CD8-positive, alpha-beta memory T cell (primary cell): Measurements from ENCODE around the gene STXBP6. TPM values are rescaled to one million over a fixed set of nuclear protein-coding genes. Genes with fewer than 3 reads are reported as not detected.

ENCODE experiments used
- CTCF ChIA-PET: fragments of 350-600 bp; sonication (Branson Sonifier 250); formaldehyde crosslinking; loops from one replicate; lab custom pipeline; 2021; ENCODE audit warnings: antibody characterized with exemption; lab: Charles Lee
- POLR2A ChIA-PET: fragments of 350-600 bp; sonication (Branson Sonifier 250); formaldehyde crosslinking; loops from one replicate; lab custom pipeline; 2021; ENCODE audit warnings: antibody characterized with exemption; lab: Charles Lee
- DNase-seq, 5 donors: peaks; one replicate each; pipeline versions ENCODE4 v3.0.0 to v3.0.0-alpha.2; 2020 to 2022; ENCODE audit warnings: mixed read lengths in 1 of 5
- H3K27ac ChIP-seq: one replicate; pipeline ENCODE4 v1.7.0; 2013; ENCODE audit warnings: low read depth, mild to moderate bottlenecking, low read length, moderate library complexity
- H3K27me3 ChIP-seq: 2 replicates; pipeline ENCODE4 v1.7.0; 2013; ENCODE audit warnings: low read length, mild to moderate bottlenecking; ENCODE audit not compliant: insufficient read depth, poor library complexity, severe bottlenecking
- H3K36me3 ChIP-seq: 2 replicates; pipeline ENCODE4 v1.7.0; 2013; ENCODE audit warnings: mild to moderate bottlenecking, low read length, moderate library complexity; ENCODE audit not compliant: insufficient read depth
- H3K4me1 ChIP-seq: 2 replicates; pipeline ENCODE4 v1.7.0; 2013; ENCODE audit warnings: mild to moderate bottlenecking, low read length, moderate library complexity; ENCODE audit not compliant: insufficient read depth
- H3K4me3 ChIP-seq: 2 replicates; pipeline ENCODE4 v1.7.0; 2013; ENCODE audit warnings: mild to moderate bottlenecking, low read length
- H3K9me3 ChIP-seq: 2 replicates; pipeline ENCODE4 v1.7.0; 2013; ENCODE audit warnings: mild to moderate bottlenecking, low read length
- H3K27ac Mint-ChIP-seq, 8 donors: one replicate each; pipeline ENCODE4 v1.8.0; 2020 to 2021; ENCODE audit warnings: mixed read lengths in 8 of 8, mild to moderate bottlenecking in 6 of 8, inconsistent platforms in 3 of 8, moderate library complexity in 3 of 8
- H3K27me3 Mint-ChIP-seq, 2 donors: one replicate each; pipeline ENCODE4 v1.8.0; 2020 to 2021; ENCODE audit warnings: mixed read lengths in 2 of 2, mild to moderate bottlenecking in 1 of 2, moderate library complexity in 1 of 2
- H3K36me3 Mint-ChIP-seq, 3 donors: one replicate each; pipeline ENCODE4 v1.8.0; 2020 to 2021; ENCODE audit warnings: mixed read lengths in 3 of 3, inconsistent platforms in 1 of 3, mild to moderate bottlenecking in 1 of 3
- H3K4me1 Mint-ChIP-seq, 3 donors: one replicate each; pipeline ENCODE4 v1.8.0; 2020 to 2021; ENCODE audit warnings: mixed read lengths in 3 of 3, inconsistent platforms in 1 of 3, mild to moderate bottlenecking in 1 of 3
- H3K4me3 Mint-ChIP-seq, 7 donors: one replicate each; pipeline ENCODE4 v1.8.0; 2020 to 2021; ENCODE audit warnings: mixed read lengths in 7 of 7, mild to moderate bottlenecking in 6 of 7, moderate library complexity in 4 of 7, inconsistent platforms in 2 of 7
- H3K9me3 Mint-ChIP-seq, 5 donors: one replicate each; pipeline ENCODE4 v1.8.0; 2020 to 2022; ENCODE audit warnings: mixed read lengths in 5 of 5, mild to moderate bottlenecking in 3 of 5, moderate library complexity in 2 of 5, inconsistent platforms in 1 of 5
- polyA plus RNA-seq: library from polyadenylated mRNA; unstranded; fragments of 300-500 nt; fragmentation: Illumina TruSeq; gene quantifications from one replicate; pipeline ENCODE4 v1.2.3, GENCODE V29; 2021
- total RNA-seq, 2 experiments: library from RNA; stranded (reverse); gene quantifications; one replicate each; pipeline ENCODE4 v1.2.3, GENCODE V29; 2021

The STXBP6 gene
- total and polyA plus RNA-seq, 3 experiments from 2014 or later: 0.28 to 0.38 TPM; not detected in 1

DNA sequence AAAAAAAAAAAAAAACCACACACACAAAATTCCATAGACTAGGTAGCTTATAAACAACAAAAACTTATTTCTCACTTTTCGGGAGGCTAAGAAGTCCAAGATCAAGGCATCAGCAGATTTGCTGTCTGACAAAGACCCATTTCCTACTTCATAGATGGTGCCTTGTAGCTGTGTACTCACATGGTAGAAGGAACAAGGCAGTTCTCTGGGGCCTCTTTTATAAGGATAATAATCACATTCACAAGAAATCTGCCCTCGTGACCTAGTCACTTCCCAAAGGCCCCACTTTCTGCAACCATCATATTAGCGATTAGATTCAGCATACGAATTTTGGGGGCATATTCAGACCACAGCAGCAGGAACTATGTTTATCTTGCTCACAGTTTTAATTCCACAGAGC is 54.9 kb downstream of the STXBP6 start:
- no peak overlapping the region for H3K4me3 ChIP-seq
- H3K27me3 ChIP-seq: peaks cover 4% of the 10 kb centered on the region
- Mint-ChIP-seq H3K9me3 (no peaks in the 10 kb centered on the region), H3K27ac (no peak overlapping the region), H3K27me3 (peaks cover 0 to 14% of the 10 kb centered on the region in 2 donors), H3K4me1 (no peaks in the 10 kb centered on the region), H3K4me3 (no peak overlapping the region), H3K36me3 (no peaks in the 10 kb centered on the region)
- H3K36me3 ChIP-seq: no peaks in the 10 kb centered on the region
- H3K4me1 ChIP-seq: no peaks in the 10 kb centered on the region
- ChIA-PET CTCF (no interaction called here), POLR2A (no interaction called here)
- no peaks in the 10 kb centered on the region for H3K9me3 ChIP-seq
- no peak for DNase-seq
- H3K27ac ChIP-seq: no peak overlapping the region

- Histone ChIP-seq H3K4me1 (no peaks in the 10 kb centered on the region), H3K27me3 (peaks cover 4% of the 10 kb centered on the region), H3K36me3 (no peaks in the 10 kb centered on the region), H3K27ac (no peak overlapping the region), H3K9me3 (no peaks in the 10 kb centered on the region), H3K4me3 (no peak overlapping the region)
- Mint-ChIP-seq H3K9me3 (no peaks in the 10 kb centered on the region), H3K27ac (no peak overlapping the region), H3K4me3 (no peak overlapping the region), H3K36me3 (no peaks in the 10 kb centered on the region), H3K27me3 (peaks cover 0 to 14% of the 10 kb centered on the region in 2 donors), H3K4me1 (no peaks in the 10 kb centered on the region)
- CTCF ChIA-PET: no interaction called here
- POLR2A ChIA-PET: no interaction called here
- DNase-seq: no peak
Observed at GRCh38 chr14:24993631-24994030, 56.3 kb downstream of the STXBP6 start.

GRCh38 chr14:24992624-24993360 is 57.2 kb downstream of the STXBP6 start:
- no peak overlapping the region for H3K4me3 ChIP-seq
- no peaks in the 10 kb centered on the region for H3K9me3 Mint-ChIP-seq
- H3K27me3 Mint-ChIP-seq: peaks cover 1 to 15% of the 10 kb centered on the region in 2 donors
- no peaks in the 10 kb centered on the region for H3K36me3 Mint-ChIP-seq
- H3K4me1 ChIP-seq: no peaks in the 10 kb centered on the region
- H3K4me3 Mint-ChIP-seq: no peak overlapping the region
- ChIA-PET CTCF (no interaction called here), POLR2A (no interaction called here)
- no peaks in the 10 kb centered on the region for H3K36me3 ChIP-seq
- peaks cover 4% of the 10 kb centered on the region for H3K27me3 ChIP-seq
- H3K9me3 ChIP-seq: no peaks in the 10 kb centered on the region
- H3K4me1 Mint-ChIP-seq: no peaks in the 10 kb centered on the region
- H3K27ac ChIP-seq: no peak overlapping the region
- no peak for DNase-seq
- no peak overlapping the region for H3K27ac Mint-ChIP-seq

- H3K4me3 Mint-ChIP-seq: no peak overlapping the region
- H3K36me3 ChIP-seq: no peaks in the 10 kb centered on the region
- ChIA-PET CTCF (no interaction called here), POLR2A (no interaction called here)
- H3K36me3 Mint-ChIP-seq: no peaks in the 10 kb centered on the region
- H3K4me1 Mint-ChIP-seq: no peaks in the 10 kb centered on the region
- no peaks in the 10 kb centered on the region for H3K9me3 Mint-ChIP-seq
- H3K4me3 ChIP-seq: no peak overlapping the region
- H3K4me1 ChIP-seq: no peaks in the 10 kb centered on the region
- H3K27me3 ChIP-seq: peaks cover 4% of the 10 kb centered on the region
- H3K27ac Mint-ChIP-seq: no peak overlapping the region
- no peak for DNase-seq
- no peaks in the 10 kb centered on the region for H3K9me3 ChIP-seq
- no peak overlapping the region for H3K27ac ChIP-seq
- H3K27me3 Mint-ChIP-seq: peaks cover 1 to 15% of the 10 kb centered on the region in 2 donors
Observed at GRCh38 chr14:24991821-24992220, 58.1 kb downstream of the STXBP6 start.

DNA sequence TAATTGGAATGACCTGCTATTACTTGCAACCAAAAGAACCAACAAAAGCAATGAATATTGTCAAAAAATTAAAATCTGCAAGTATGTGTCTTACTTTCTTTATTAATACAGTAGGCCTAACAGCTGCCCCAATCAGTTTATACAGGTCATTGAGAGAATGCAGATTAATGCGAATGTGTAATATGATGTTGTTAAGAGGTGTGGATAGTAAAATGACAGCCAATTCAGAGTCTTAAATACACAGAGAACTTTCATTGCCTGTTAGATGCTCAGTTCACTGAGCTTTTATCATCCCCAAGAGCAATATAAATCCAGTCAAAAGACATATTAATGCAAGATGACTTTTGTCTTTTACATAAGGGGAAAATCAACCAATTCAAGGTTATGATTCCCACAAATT is 58.7 kb downstream of the STXBP6 start:
- Histone ChIP-seq H3K9me3 (no peaks in the 10 kb centered on the region), H3K4me3 (no peak overlapping the region), H3K4me1 (no peaks in the 10 kb centered on the region), H3K36me3 (no peaks in the 10 kb centered on the region), H3K27me3 (peaks cover 4% of the 10 kb centered on the region), H3K27ac (no peak overlapping the region)
- no peak for DNase-seq
- POLR2A ChIA-PET: no interaction called here
- Mint-ChIP-seq H3K4me3 (no peak overlapping the region), H3K9me3 (no peaks in the 10 kb centered on the region), H3K27me3 (peaks cover 1 to 14% of the 10 kb centered on the region in 2 donors), H3K27ac (no peak overlapping the region), H3K36me3 (no peaks in the 10 kb centered on the region), H3K4me1 (no peaks in the 10 kb centered on the region)
- CTCF ChIA-PET: no interaction called here

- Histone ChIP-seq H3K4me1 (no peaks in the 10 kb centered on the region), H3K4me3 (no peak overlapping the region), H3K27me3 (peaks cover 4% of the 10 kb centered on the region), H3K9me3 (no peaks in the 10 kb centered on the region), H3K36me3 (no peaks in the 10 kb centered on the region), H3K27ac (no peak overlapping the region)
- no peaks in the 10 kb centered on the region for H3K36me3 Mint-ChIP-seq
- CTCF ChIA-PET: interaction anchor here (1.2 kb wide), 1 partner anchor 9 kb away, joined by 3 read pairs; no protein-coding TSS in a partner anchor
- H3K4me3 Mint-ChIP-seq: no peak overlapping the region
- H3K4me1 Mint-ChIP-seq: no peaks in the 10 kb centered on the region
- no peak for DNase-seq
- POLR2A ChIA-PET: no interaction called here
- peaks cover 1 to 16% of the 10 kb centered on the region in 2 donors for H3K27me3 Mint-ChIP-seq
- no peaks in the 10 kb centered on the region for H3K9me3 Mint-ChIP-seq
- H3K27ac Mint-ChIP-seq: no peak overlapping the region
Observed at GRCh38 chr14:24990773-24991172, 59.2 kb downstream of the STXBP6 start.

DNA sequence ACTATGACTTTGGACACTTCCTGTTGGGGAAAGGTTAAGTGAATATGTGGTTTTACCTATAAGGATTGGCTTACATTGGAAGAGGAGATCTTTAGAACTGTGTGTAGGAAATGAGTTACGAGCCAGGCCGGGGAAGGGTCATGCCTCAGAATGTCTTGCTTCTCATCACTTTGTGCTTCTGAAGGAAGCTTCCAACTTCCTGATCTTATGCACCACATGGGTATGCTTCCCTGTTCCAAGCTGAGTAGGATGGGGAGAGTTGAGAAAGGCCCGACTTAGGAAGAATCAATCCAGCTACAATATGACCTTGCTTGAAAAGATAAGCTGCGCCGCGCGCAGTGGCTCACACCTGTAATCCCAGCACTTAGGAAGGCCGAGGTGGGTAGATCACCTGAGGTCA is 59.9 kb downstream of the STXBP6 start:
- H3K36me3 Mint-ChIP-seq: no peaks in the 10 kb centered on the region
- H3K4me3 Mint-ChIP-seq: no peak overlapping the region
- H3K27me3 Mint-ChIP-seq: peaks cover 3 to 23% of the 10 kb centered on the region in 2 donors
- no peak overlapping the region for H3K27ac Mint-ChIP-seq
- POLR2A ChIA-PET: no interaction called here
- peaks cover 4% of the 10 kb centered on the region for H3K27me3 ChIP-seq
- CTCF ChIA-PET: interaction anchor here (1.2 kb wide), 1 partner anchor 10 kb away, joined by 3 read pairs; no protein-coding TSS in a partner anchor
- H3K4me1 Mint-ChIP-seq: no peaks in the 10 kb centered on the region
- no peak overlapping the region for H3K27ac ChIP-seq
- no peaks in the 10 kb centered on the region for H3K36me3 ChIP-seq
- no peaks in the 10 kb centered on the region for H3K4me1 ChIP-seq
- no peaks in the 10 kb centered on the region for H3K9me3 ChIP-seq
- DNase-seq: no peak
- no peak overlapping the region for H3K4me3 ChIP-seq
- no peaks in the 10 kb centered on the region for H3K9me3 Mint-ChIP-seq

DNA sequence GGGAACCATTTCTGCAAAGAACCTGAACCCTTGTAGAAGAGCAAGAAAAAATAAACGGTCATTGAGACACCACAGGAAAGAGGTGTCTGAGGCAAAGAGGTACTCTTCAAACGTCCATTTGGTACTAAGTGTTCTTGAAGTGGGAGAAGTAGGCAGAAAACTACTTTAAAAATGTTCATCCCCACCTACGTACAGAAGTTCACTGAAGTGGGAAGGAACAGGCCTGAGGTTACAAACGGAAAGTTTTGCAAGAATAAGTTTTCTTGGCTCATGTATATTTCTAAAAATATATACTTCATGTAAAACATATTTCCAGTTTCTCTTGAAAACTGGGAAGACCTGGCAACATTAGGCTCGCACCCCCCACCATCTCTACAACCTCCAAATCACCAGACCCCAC is 61.2 kb downstream of the STXBP6 start:
- no peaks in the 10 kb centered on the region for H3K4me1 Mint-ChIP-seq
- ChIA-PET CTCF (no interaction called here), POLR2A (no interaction called here)
- no peak for DNase-seq
- H3K27ac Mint-ChIP-seq: no peak overlapping the region
- Histone ChIP-seq H3K4me3 (no peak overlapping the region), H3K4me1 (no peaks in the 10 kb centered on the region), H3K27me3 (peaks cover 4% of the 10 kb centered on the region), H3K9me3 (no peaks in the 10 kb centered on the region), H3K36me3 (no peaks in the 10 kb centered on the region), H3K27ac (no peak overlapping the region)
- H3K36me3 Mint-ChIP-seq: no peaks in the 10 kb centered on the region
- no peaks in the 10 kb centered on the region for H3K9me3 Mint-ChIP-seq
- peaks cover 6 to 31% of the 10 kb centered on the region in 2 donors for H3K27me3 Mint-ChIP-seq
- H3K4me3 Mint-ChIP-seq: no peak overlapping the region
